Coronary artery (tissue), 2 donors: ENCODE measurements around the gene RCN1.

Experiments
- DNase-seq: peaks from one replicate; pipeline ENCODE4 v3.0.0-alpha.2; 2017; ENCODE audit warnings: low spot score
- H3K27ac ChIP-seq, 2 donors: fragments of 200-600 bp; sonication (generic); one replicate each; pipeline ENCODE4 v1.5.1; 2016 to 2019
- H3K4me3 ChIP-seq: fragments of 200-600 bp; sonication (generic); 2 replicates; pipeline ENCODE4 v1.5.1; 2016; ENCODE audit warnings: mild to moderate bottlenecking, moderate library complexity
- TF ChIP-seq, protein P1 (sequence below): fragments of 200-600 bp; sonication (generic); IDR thresholded peaks from one replicate; pipeline ENCODE4 v1.5.1; 2019; ENCODE audit warnings: antibody characterized with exemption

Gene RCN1

DNA sequence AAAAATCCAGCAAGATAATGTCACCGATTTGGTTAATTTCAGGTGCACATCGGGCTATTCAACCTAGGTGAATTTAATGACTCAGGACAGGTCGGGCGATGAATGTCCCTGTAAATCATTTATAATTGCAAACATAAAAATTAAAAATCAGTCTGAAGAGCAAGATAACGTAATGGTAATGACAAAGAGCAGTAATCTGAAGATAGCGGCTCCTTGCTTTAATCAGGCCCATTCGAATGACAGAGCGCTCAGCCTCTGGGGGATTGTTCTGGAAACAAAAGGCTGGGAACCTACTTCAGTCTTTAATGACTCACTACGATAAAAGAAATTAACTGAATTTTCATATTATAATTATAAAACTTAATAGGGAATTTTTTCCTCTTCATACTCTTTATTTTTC lies 61.3 kb downstream of the RCN1 start:
- TF ChIP-seq, protein P1, sequence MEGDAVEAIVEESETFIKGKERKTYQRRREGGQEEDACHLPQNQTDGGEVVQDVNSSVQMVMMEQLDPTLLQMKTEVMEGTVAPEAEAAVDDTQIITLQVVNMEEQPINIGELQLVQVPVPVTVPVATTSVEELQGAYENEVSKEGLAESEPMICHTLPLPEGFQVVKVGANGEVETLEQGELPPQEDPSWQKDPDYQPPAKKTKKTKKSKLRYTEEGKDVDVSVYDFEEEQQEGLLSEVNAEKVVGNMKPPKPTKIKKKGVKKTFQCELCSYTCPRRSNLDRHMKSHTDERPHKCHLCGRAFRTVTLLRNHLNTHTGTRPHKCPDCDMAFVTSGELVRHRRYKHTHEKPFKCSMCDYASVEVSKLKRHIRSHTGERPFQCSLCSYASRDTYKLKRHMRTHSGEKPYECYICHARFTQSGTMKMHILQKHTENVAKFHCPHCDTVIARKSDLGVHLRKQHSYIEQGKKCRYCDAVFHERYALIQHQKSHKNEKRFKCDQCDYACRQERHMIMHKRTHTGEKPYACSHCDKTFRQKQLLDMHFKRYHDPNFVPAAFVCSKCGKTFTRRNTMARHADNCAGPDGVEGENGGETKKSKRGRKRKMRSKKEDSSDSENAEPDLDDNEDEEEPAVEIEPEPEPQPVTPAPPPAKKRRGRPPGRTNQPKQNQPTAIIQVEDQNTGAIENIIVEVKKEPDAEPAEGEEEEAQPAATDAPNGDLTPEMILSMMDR, result no peak

DNA sequence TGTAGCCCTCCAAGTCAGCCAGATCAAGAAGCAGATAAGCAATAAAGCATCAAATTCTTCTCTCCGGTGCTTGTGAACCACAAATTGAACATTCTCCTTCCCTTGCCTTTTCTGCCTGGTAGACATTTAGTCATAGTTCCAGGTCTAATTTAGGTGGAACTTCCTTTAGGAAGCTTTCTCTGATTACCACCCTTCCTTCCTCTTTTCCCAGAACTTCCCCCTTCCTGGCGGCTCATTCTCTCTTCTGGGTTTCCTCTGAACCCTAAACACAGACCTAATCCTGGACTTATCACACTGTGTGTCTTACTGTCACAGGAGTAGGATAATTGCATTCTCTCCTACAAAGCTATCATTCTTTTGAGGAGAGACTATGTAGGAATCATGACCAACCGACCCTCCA lies 61.9 kb downstream of the RCN1 start:
- Histone ChIP-seq H3K4me3 (no peak overlapping the region), H3K27ac (no peak overlapping the region)
- TF ChIP-seq, protein P1, result no peak
- no peak for DNase-seq

More for the DNA sequence above, 61.3 kb downstream of the RCN1 start:
- Histone ChIP-seq H3K4me3 (no peak overlapping the region), H3K27ac (no peak overlapping the region)
- no peak for DNase-seq

DNA sequence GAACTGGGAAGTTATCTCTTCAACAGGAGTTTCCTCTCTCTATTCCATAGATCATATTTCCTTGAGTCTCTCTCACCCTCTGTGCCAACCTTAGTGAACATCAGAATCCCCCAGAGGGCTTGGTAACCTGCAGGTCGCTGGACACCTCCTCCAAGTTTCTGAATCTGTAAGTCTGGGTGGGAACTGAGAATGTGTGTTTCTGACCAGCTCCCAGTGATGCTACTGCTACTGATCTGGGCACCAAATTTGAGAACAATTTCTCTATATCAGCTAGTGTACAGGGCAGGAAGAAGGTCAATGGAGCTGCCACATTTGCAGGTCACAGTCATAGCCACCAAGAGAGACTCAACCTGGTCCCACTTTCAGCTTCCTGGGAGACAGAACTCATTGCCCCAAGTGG lies 62.9 kb downstream of the RCN1 start:
- TF ChIP-seq, protein P1, result no peak
- H3K4me3 ChIP-seq, result no peak overlapping the region

DNA sequence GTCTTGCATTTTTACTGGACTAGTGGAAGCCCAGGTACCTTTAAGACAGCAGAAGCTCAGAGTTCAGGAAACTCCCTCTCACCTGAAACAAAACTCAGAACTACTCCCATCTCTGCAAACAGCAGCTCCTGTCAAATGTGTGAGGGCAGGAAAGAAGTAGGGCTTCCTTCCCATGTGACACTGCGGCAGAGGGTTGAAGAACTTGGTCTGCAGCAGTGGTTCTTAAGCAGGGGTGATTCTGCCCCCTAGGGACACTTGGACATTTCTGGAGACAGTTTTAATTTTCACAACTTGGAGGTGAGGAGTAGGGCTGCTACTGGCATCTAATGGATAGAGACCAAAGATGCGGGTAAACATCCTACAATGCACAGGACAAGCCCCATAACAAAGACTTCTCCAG lies 63.4 kb downstream of the RCN1 start:
- TF ChIP-seq, protein P1, result no peak
- no peak overlapping the region for H3K27ac ChIP-seq
- H3K4me3 ChIP-seq, result no peak overlapping the region
- DNase-seq, result no peak

More for the DNA sequence above, 62.9 kb downstream of the RCN1 start:
- H3K27ac ChIP-seq, result no peak overlapping the region
- no peak for DNase-seq
